Type B pancreatic cell (in vitro differentiated cells): ENCODE results near the gene TSPAN4. TPM values are rescaled to one million over a fixed set of nuclear protein-coding genes. Genes with fewer than 3 reads are reported as not detected.

Experiments used
- DNase-seq: peaks from one replicate; pipeline ENCODE4 v3.0.0; 2021; ENCODE audit warnings: mixed read lengths; ENCODE audit not compliant: unreplicated experiment; ENCODE audit errors: extremely low spot score
- H3K27ac Mint-ChIP-seq: 2 replicates; pipeline ENCODE4 v1.8.0; 2021; ENCODE audit warnings: mild to moderate bottlenecking, mixed read lengths
- H3K27me3 Mint-ChIP-seq: 2 replicates; pipeline ENCODE4 v1.8.0; 2021; ENCODE audit warnings: mixed read lengths
- H3K36me3 Mint-ChIP-seq: 2 replicates; pipeline ENCODE4 v1.8.0; 2021; ENCODE audit warnings: mixed read lengths
- H3K4me1 Mint-ChIP-seq: one replicate; pipeline ENCODE4 v1.8.0; 2021; ENCODE audit warnings: mixed read lengths; ENCODE audit not compliant: unreplicated experiment
- H3K4me3 Mint-ChIP-seq: 2 replicates; pipeline ENCODE4 v1.8.0; 2021; ENCODE audit warnings: mild to moderate bottlenecking, mixed read lengths
- H3K9me3 Mint-ChIP-seq: 2 replicates; pipeline ENCODE4 v1.8.0; 2021; ENCODE audit warnings: mixed read lengths
- CTCF ChIP-seq: fragments of 200-600 bp; sonication (generic); conservative IDR thresholded peaks from 2 replicates; pipeline ENCODE4 v1.5.0; 2021; ENCODE audit warnings: antibody characterized with exemption, mild to moderate bottlenecking
- total RNA-seq: library from RNA; stranded (reverse); gene quantifications from 2 replicates; pipeline ENCODE4 v1.2.1, GENCODE V29; 2021; ENCODE audit warnings: low replicate concordance

TSPAN4 gene
- total RNA-seq, 1 donor from 2014 or later = 43.2 TPM

GRCh38 chr11:894575-895201 lies 52.0 kb downstream of the TSPAN4 start:
- DNase-seq = no peak
- H3K27me3 Mint-ChIP-seq = no peaks in the 10 kb centered on the region
- no peaks in the 10 kb centered on the region for H3K36me3 Mint-ChIP-seq
- no peaks in the 10 kb centered on the region for H3K9me3 Mint-ChIP-seq
- H3K4me1 Mint-ChIP-seq = no peaks in the 10 kb centered on the region
- no peak overlapping the region for H3K4me3 Mint-ChIP-seq
- no peak overlapping the region for H3K27ac Mint-ChIP-seq
- no peak for TF ChIP-seq CTCF

GRCh38 chr11:895331-896110 lies 52.9 kb downstream of the TSPAN4 start:
- Mint-ChIP-seq H3K4me1 (no peaks in the 10 kb centered on the region), H3K36me3 (no peaks in the 10 kb centered on the region), H3K9me3 (no peaks in the 10 kb centered on the region), H3K27me3 (no peaks in the 10 kb centered on the region), H3K4me3 (no peak overlapping the region), H3K27ac (no peak overlapping the region)
- DNase-seq = no peak
- TF ChIP-seq CTCF = no peak

- Mint-ChIP-seq H3K4me1 (no peaks in the 10 kb centered on the region), H3K27ac (no peak overlapping the region), H3K4me3 (no peak overlapping the region), H3K9me3 (no peaks in the 10 kb centered on the region), H3K27me3 (no peaks in the 10 kb centered on the region), H3K36me3 (peaks cover 5% of the 10 kb centered on the region)
- no peak for TF ChIP-seq CTCF
- no peak for DNase-seq
Measured at GRCh38 chr11:897253-898142, 54.8 kb downstream of the TSPAN4 start.

- Mint-ChIP-seq H3K27me3 (no peaks in the 10 kb centered on the region), H3K27ac (no peak overlapping the region), H3K4me1 (no peaks in the 10 kb centered on the region), H3K4me3 (no peak overlapping the region), H3K36me3 (peaks cover 5% of the 10 kb centered on the region), H3K9me3 (no peaks in the 10 kb centered on the region)
- peak; percentile 48 for TF ChIP-seq CTCF
- DNase-seq = no peak
Measured at GRCh38 chr11:898143-898511, 55.5 kb downstream of the TSPAN4 start.

GRCh38 chr11:898540-899190 lies 56.0 kb downstream of the TSPAN4 start:
- no peak overlapping the region for H3K27ac Mint-ChIP-seq
- no peak for DNase-seq
- peak; percentile 22 for TF ChIP-seq CTCF

More at GRCh38 chr11:898540-899190, 56.0 kb downstream of the TSPAN4 start:
- Mint-ChIP-seq H3K9me3 (no peaks in the 10 kb centered on the region), H3K4me1 (no peaks in the 10 kb centered on the region), H3K4me3 (no peak overlapping the region), H3K36me3 (peaks cover 5% of the 10 kb centered on the region), H3K27me3 (no peaks in the 10 kb centered on the region)
